GM23338 (cell line): ENCODE results near the gene DNM1L.

Experiments used
- CREB1 ChIP-seq: fragments of 250-450 bp; sonication (Bioruptor Pico); IDR thresholded peaks from 2 replicates; pipeline ENCODE4 v1.5.0; 2020; ENCODE audit warnings: low read depth, mild to moderate bottlenecking, moderate library complexity
- EZH2 ChIP-seq: fragments of 200-600 bp; sonication (generic); IDR thresholded peaks from one replicate; pipeline ENCODE4 v1.8.0; 2017; ENCODE audit warnings: antibody characterized with exemption, mild to moderate bottlenecking, low read depth; ENCODE audit not compliant: unreplicated experiment
- EZH2phosphoT487 ChIP-seq: fragments of 200-600 bp; sonication (generic); IDR thresholded peaks from one replicate; pipeline ENCODE4 v1.8.1; 2018; ENCODE audit warnings: antibody characterized with exemption; ENCODE audit not compliant: unreplicated experiment
- NANOG ChIP-seq: IDR thresholded peaks from 2 replicates; pipeline ENCODE4 v1.6.1; 2016; ENCODE audit warnings: antibody characterized with exemption, borderline replicate concordance
- POLR2AphosphoS5 ChIP-seq: IDR thresholded peaks from 2 replicates; pipeline ENCODE4 v1.6.1; 2016; ENCODE audit warnings: antibody characterized with exemption, low read depth
- STAT1 ChIP-seq: IDR thresholded peaks from one replicate; pipeline ENCODE4 v1.6.1; 2016; ENCODE audit warnings: antibody characterized with exemption; ENCODE audit not compliant: unreplicated experiment
- TF ChIP-seq, protein P1 (sequence below), 2 experiments: fragments of 200-600 bp in 1 of 2; sonication (generic) in 1 of 2; conservative IDR thresholded peaks; 2 replicates each; pipeline versions ENCODE4 v1.5.1 to v1.6.1; 2016 to 2017; ENCODE audit warnings: antibody characterized with exemption in 2 of 2, low read depth in 2 of 2, mild to moderate bottlenecking in 2 of 2, moderate library complexity in 1 of 2
- TF ChIP-seq, protein P2 (sequence below): IDR thresholded peaks from 2 replicates; pipeline ENCODE4 v1.6.1; 2016; ENCODE audit warnings: antibody characterized with exemption

DNA sequence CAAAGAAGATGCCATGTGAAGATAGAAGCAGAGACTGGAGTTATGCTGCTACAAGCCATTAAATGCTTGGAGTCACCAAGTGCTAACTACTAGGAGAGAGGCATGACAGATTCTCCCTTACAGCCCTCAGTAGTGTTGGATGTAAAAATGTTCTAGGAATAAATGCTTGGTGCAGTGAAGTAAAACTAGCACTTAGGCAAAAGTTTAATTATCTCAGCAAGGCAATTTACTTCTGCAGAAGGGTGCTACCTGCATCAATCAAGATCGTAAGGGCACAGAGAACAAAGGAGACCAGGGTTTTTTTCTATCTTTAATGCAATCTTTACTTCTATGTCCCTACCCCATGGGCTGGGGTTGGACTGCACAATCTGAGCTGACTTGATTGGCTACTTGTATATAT, 9.5 kb upstream of the DNM1L start:
- TF ChIP-seq, protein P1, sequence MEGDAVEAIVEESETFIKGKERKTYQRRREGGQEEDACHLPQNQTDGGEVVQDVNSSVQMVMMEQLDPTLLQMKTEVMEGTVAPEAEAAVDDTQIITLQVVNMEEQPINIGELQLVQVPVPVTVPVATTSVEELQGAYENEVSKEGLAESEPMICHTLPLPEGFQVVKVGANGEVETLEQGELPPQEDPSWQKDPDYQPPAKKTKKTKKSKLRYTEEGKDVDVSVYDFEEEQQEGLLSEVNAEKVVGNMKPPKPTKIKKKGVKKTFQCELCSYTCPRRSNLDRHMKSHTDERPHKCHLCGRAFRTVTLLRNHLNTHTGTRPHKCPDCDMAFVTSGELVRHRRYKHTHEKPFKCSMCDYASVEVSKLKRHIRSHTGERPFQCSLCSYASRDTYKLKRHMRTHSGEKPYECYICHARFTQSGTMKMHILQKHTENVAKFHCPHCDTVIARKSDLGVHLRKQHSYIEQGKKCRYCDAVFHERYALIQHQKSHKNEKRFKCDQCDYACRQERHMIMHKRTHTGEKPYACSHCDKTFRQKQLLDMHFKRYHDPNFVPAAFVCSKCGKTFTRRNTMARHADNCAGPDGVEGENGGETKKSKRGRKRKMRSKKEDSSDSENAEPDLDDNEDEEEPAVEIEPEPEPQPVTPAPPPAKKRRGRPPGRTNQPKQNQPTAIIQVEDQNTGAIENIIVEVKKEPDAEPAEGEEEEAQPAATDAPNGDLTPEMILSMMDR (conservative IDR thresholded peaks at IDR 0.05; ENCODE audit: low read depth in 2 of 2), result no peak
- TF ChIP-seq EZH2 (no peak), POLR2AphosphoS5 (no peak), EZH2phosphoT487 (no peak), CREB1 (CRISPR knock-in tag) (no peak), STAT1 (no peak), NANOG (no peak)
- TF ChIP-seq, protein P2, sequence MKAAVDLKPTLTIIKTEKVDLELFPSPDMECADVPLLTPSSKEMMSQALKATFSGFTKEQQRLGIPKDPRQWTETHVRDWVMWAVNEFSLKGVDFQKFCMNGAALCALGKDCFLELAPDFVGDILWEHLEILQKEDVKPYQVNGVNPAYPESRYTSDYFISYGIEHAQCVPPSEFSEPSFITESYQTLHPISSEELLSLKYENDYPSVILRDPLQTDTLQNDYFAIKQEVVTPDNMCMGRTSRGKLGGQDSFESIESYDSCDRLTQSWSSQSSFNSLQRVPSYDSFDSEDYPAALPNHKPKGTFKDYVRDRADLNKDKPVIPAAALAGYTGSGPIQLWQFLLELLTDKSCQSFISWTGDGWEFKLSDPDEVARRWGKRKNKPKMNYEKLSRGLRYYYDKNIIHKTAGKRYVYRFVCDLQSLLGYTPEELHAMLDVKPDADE, result no peak
